ENCODE measurements around the gene PHF5A.

The PHF5A gene

GRCh38 chr22:41410311-41410751 lies 58.2 kb downstream of the PHF5A start:
- TF ChIP-seq REST (IDR thresholded peaks at IDR 0.05; ENCODE audit: insufficient read depth in 1 of 2, low read depth in 2 of 2, low read length in 2 of 2) (no peak), SIN3A (IDR thresholded peaks at IDR 0.05; ENCODE audit: borderline replicate concordance, insufficient read depth, low read length) (no peak), TAF1 (IDR thresholded peaks at IDR 0.05; ENCODE audit: borderline replicate concordance, insufficient read depth, low read length) (no peak), FOXP2 (optimal IDR thresholded peaks at IDR 0.05; ENCODE audit: borderline replicate concordance, extremely low read depth, extremely low read length, insufficient read depth) (no peak), POLR2AphosphoS5 (IDR thresholded peaks at IDR 0.05; ENCODE audit: low read depth, low read length) (no peak)
